BJ (cell line): ENCODE measurements around the gene CCDC122. TPM values are rescaled to one million over a fixed set of nuclear protein-coding genes. Genes with fewer than 3 reads are reported as not detected.

Experiments
- CTCF ChIA-PET: fragments of 350-600 bp; formaldehyde crosslinking; extraction: SDS; loops from one replicate; lab custom pipeline; 2021; ENCODE audit warnings: antibody characterized with exemption, inconsistent platforms; lab: Yijun Ruan, JAX
- POLR2A ChIA-PET: fragments of 300-600 bp; sonication (Branson Sonifier 250); formaldehyde crosslinking; extraction: SDS; loops from one replicate; lab custom pipeline; 2021; ENCODE audit warnings: antibody characterized with exemption; lab: Charles Lee
- DNase-seq: peaks from one replicate; pipeline ENCODE4 v3.0.0-alpha.2; 2011; ENCODE audit warnings: low read depth
- H3K27me3 ChIP-seq: 2 replicates; pipeline ENCODE4 v1.6.0; 2011; ENCODE audit warnings: low read length; ENCODE audit not compliant: control insufficient read depth, insufficient read depth
- H3K36me3 ChIP-seq: 2 replicates; pipeline ENCODE4 v1.5.1; 2011; ENCODE audit warnings: low read length; ENCODE audit not compliant: control insufficient read depth, insufficient read depth
- H3K4me3 ChIP-seq: 2 replicates; pipeline ENCODE4 v1.5.1; 2011; ENCODE audit warnings: low read depth, mild to moderate bottlenecking, control low read depth, low read length
- CTCF ChIP-seq: IDR thresholded peaks from 2 replicates; pipeline ENCODE4 v1.5.1; 2011; ENCODE audit warnings: low read depth, mild to moderate bottlenecking, control low read depth, inconsistent platforms, low read length, moderate library complexity; ENCODE audit not compliant: insufficient read depth
- polyA plus RNA-seq: library from polyadenylated mRNA; depleted of rRNA; stranded (reverse); fragments of >200 nt; gene quantifications from 2 replicates; pipeline ENCODE4 v1.2.3, GENCODE V29; 2011

Gene CCDC122
- polyA plus RNA-seq, 1 experiment = 0.67 TPM

- ChIA-PET CTCF (no interaction called here), POLR2A (no interaction called here)
- DNase-seq = no peak
- Histone ChIP-seq H3K4me3 (no peak overlapping the region), H3K27me3 (no peaks in the 10 kb centered on the region), H3K36me3 (peaks cover 2% of the 10 kb centered on the region; the same call in 1 of the 2 replicates)
- TF ChIP-seq CTCF = no peak
Measured at GRCh38 chr13:43850873-43851272, 28.7 kb downstream of the CCDC122 start.

GRCh38 chr13:43848001-43848649 is 31.4 kb downstream of the CCDC122 start:
- no peak for TF ChIP-seq CTCF
- CTCF ChIA-PET = interaction anchor here (0.7 to 1.3 kb wide), 4 partner anchors 20 to 43 kb away, joined by 3 to 5 read pairs (median 3); no protein-coding TSS in a partner anchor
- POLR2A ChIA-PET = interaction anchor here (0.7 kb wide), 1 partner anchor 31 kb away, joined by 3 read pairs; no protein-coding TSS in a partner anchor
- no peak overlapping the region for H3K4me3 ChIP-seq
- H3K27me3 ChIP-seq = no peaks in the 10 kb centered on the region
- H3K36me3 ChIP-seq = peaks cover 2% of the 10 kb centered on the region; the same call in 1 of the 2 replicates
- DNase-seq = peak; percentile 20

- ChIA-PET POLR2A (no interaction called here), CTCF (no interaction called here)
- DNase-seq = peak; percentile 33
- Histone ChIP-seq H3K27me3 (no peaks in the 10 kb centered on the region), H3K36me3 (peaks cover 2% of the 10 kb centered on the region; the same call in 1 of the 2 replicates), H3K4me3 (no peak overlapping the region)
- no peak for TF ChIP-seq CTCF
Measured at GRCh38 chr13:43846496-43847158, 32.9 kb downstream of the CCDC122 start.

- TF ChIP-seq CTCF = no peak
- Histone ChIP-seq H3K4me3 (no peak overlapping the region), H3K36me3 (no peaks in the 10 kb centered on the region), H3K27me3 (no peaks in the 10 kb centered on the region)
- ChIA-PET POLR2A (no interaction called here), CTCF (no interaction called here)
- DNase-seq = peak; percentile 66
Measured at GRCh38 chr13:43838909-43839308, 40.6 kb downstream of the CCDC122 start.

GRCh38 chr13:43835701-43836100 is 43.8 kb downstream of the CCDC122 start:
- ChIA-PET POLR2A (no interaction called here), CTCF (no interaction called here)
- Histone ChIP-seq H3K36me3 (no peaks in the 10 kb centered on the region), H3K4me3 (no peak overlapping the region), H3K27me3 (no peaks in the 10 kb centered on the region)
- no peak for DNase-seq
- TF ChIP-seq CTCF = no peak
